BLaER1 (cell line): ENCODE measurements around the gene STX17.
"Not testable (repeated sequence)": the region's sequence is repeated elsewhere in the genome, so short reads cannot be mapped to it uniquely, and the experiment has no call there.

Experiments used
- H3K27ac ChIP-seq: shearing (Covaris generic); formaldehyde crosslinking; 2 replicates; pipeline ENCODE4 v1.8.1; 2022
- H3K27me3 ChIP-seq: shearing (Covaris generic); formaldehyde crosslinking; 2 replicates; pipeline ENCODE4 v1.8.1; 2022
- H3K36me3 ChIP-seq: shearing (Covaris generic); formaldehyde crosslinking; 2 replicates; pipeline ENCODE4 v1.8.1; 2022
- H3K4me1 ChIP-seq: shearing (Covaris generic); formaldehyde crosslinking; 2 replicates; pipeline ENCODE4 v1.8.1; 2022
- H3K4me2 ChIP-seq: shearing (Covaris generic); formaldehyde crosslinking; 2 replicates; pipeline ENCODE4 v1.8.1; 2022
- H3K4me3 ChIP-seq: shearing (Covaris generic); formaldehyde crosslinking; 2 replicates; pipeline ENCODE4 v1.8.1; 2022
- H3K9ac ChIP-seq: shearing (Covaris generic); formaldehyde crosslinking; 2 replicates; pipeline ENCODE4 v1.8.1; 2022
- H3K9me3 ChIP-seq: shearing (Covaris generic); formaldehyde crosslinking; 2 replicates; pipeline ENCODE4 v1.8.1; 2022
- H4K20me1 ChIP-seq: shearing (Covaris generic); formaldehyde crosslinking; 2 replicates; pipeline ENCODE4 v1.8.1; 2022
- Cebpa-rat ChIP-seq: shearing (Covaris generic); IDR thresholded peaks from 2 replicates; pipeline ENCODE4 v1.8.1; 2022

STX17 gene

DNA sequence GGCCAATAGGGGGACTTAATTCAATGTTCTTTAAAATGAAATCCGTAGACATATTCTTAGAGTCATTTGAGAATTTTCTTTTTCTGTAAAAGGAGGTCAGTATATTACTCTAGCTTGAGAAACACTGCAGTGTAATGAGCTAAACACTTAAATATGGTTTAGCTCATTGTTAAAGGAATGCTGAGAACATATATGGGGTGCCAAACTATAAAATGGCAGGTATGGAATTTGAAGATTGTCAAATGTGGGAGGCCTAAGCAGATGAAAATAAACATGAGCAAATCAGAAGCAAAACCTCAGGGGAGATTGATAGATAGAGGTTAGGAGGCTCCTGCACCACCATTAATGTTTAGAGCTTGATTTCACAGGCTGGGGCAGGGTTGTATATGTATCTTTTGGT, 57.9 kb downstream of the STX17 start:
- H3K4me1 ChIP-seq = no peaks in the 10 kb centered on the region
- H3K4me3 ChIP-seq = no peak overlapping the region
- H3K27ac ChIP-seq = no peak overlapping the region
- H3K27me3 ChIP-seq = no peaks in the 10 kb centered on the region
- no peaks in the 10 kb centered on the region for H3K9me3 ChIP-seq
- H3K36me3 ChIP-seq = peaks cover 44% of the 10 kb centered on the region
- H4K20me1 ChIP-seq = no peaks in the 10 kb centered on the region
- TF ChIP-seq Cebpa-rat = no peak
- H3K4me2 ChIP-seq = no peak overlapping the region
- no peak overlapping the region for H3K9ac ChIP-seq

DNA sequence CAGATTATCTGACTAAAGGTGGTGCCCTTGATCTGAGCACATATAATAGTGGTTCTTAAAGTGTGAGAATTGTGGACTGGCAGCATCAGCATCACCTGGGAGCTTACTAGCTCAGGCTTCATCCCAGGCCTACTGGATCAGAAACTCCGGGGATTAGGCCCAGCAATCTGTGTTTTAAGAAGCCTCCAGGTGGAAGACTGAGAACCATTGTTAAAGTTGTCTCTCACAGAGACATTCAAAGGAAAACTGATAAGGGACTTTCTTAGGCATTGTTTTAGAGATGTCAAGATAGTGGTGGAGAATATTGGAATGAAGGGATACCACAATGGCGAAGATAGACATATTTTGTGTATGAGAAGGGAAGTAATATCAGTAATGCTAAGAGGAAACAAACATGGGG, 59.5 kb downstream of the STX17 start:
- Histone ChIP-seq H3K4me2 (no peak overlapping the region), H3K9me3 (no peaks in the 10 kb centered on the region), H3K4me1 (no peaks in the 10 kb centered on the region), H4K20me1 (no peaks in the 10 kb centered on the region), H3K4me3 (no peak overlapping the region), H3K36me3 (peaks cover 45% of the 10 kb centered on the region), H3K27ac (no peak overlapping the region), H3K27me3 (no peaks in the 10 kb centered on the region), H3K9ac (no peak overlapping the region)
- no peak for TF ChIP-seq Cebpa-rat

DNA sequence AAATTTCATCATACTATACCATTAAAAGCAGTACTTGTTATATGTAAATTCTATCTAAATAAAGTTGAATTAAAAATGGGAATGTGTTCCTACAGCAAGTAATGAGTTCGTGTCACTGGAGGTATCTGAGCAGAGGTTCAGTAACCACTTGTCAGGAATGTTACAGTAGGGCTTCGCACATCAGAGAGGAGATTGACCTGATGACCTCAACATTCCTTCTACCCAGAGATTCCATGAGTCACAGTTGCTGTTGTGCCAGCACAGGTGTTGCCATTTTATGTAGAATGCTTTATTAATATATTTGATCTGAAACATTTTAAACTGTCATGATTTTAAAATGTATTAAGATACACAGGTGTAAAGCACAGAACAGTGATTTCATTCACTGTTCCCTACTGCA, 60.3 kb downstream of the STX17 start:
- no peaks in the 10 kb centered on the region for H4K20me1 ChIP-seq
- H3K9ac ChIP-seq = no peak overlapping the region
- H3K4me2 ChIP-seq = no peak overlapping the region
- peaks cover 38% of the 10 kb centered on the region for H3K36me3 ChIP-seq
- no peak for TF ChIP-seq Cebpa-rat
- no peak overlapping the region for H3K27ac ChIP-seq
- H3K27me3 ChIP-seq = no peaks in the 10 kb centered on the region
- H3K4me1 ChIP-seq = no peaks in the 10 kb centered on the region
- no peak overlapping the region for H3K4me3 ChIP-seq
- no peaks in the 10 kb centered on the region for H3K9me3 ChIP-seq

DNA sequence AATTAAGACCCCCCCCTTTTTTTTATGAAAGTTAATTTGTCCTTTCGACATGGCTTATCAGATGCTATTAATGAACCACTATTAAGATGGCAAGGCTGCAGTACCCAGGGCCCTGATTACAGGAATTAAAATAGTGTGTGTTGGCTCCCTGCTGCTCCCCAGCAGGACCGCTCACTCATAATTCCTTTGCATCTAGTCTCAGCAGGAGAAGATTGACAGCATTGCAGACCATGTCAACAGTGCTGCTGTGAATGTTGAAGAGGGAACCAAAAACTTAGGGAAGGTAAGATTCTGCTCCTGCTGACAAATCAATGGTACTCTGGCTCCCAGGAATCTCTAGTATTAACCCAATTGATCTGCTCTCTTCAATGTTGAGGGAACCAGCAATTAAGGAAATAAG, 61.0 kb downstream of the STX17 start:
- Histone ChIP-seq H3K9me3 (no peaks in the 10 kb centered on the region), H4K20me1 (no peaks in the 10 kb centered on the region), H3K4me2 (no peak overlapping the region)

DNA sequence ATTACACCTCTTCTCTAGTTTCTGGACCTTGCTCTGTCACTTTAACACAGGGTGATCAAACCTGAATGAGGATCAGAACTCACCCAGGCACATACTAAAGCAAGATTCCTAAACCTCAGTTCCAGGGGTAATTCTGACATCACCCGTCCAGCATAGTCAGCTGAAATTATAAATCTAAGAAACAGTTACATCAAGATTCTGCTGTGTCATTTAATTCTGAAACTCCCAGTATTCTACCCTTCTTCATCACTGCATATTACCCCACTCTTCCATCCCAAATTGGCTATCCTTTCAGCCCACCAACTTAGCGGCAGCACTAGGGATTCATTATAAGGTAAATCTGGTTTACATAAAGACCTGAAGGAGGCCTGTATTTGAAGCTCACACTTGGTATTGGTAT, 64.0 kb downstream of the STX17 start:
- Histone ChIP-seq H3K9ac (no peak overlapping the region), H3K27me3 (no peaks in the 10 kb centered on the region), H3K4me1 (no peaks in the 10 kb centered on the region), H4K20me1 (no peaks in the 10 kb centered on the region), H3K27ac (no peak overlapping the region), H3K9me3 (no peaks in the 10 kb centered on the region), H3K4me2 (no peak overlapping the region), H3K4me3 (no peak overlapping the region), H3K36me3 (peaks cover 35% of the 10 kb centered on the region)
- no peak for TF ChIP-seq Cebpa-rat

More for the DNA sequence above, 61.0 kb downstream of the STX17 start:
- Histone ChIP-seq H3K36me3 (peaks cover 35% of the 10 kb centered on the region), H3K9ac (no peak overlapping the region), H3K4me3 (no peak overlapping the region), H3K4me1 (no peaks in the 10 kb centered on the region), H3K27ac (no peak overlapping the region), H3K27me3 (no peaks in the 10 kb centered on the region)
- no peak for TF ChIP-seq Cebpa-rat

DNA sequence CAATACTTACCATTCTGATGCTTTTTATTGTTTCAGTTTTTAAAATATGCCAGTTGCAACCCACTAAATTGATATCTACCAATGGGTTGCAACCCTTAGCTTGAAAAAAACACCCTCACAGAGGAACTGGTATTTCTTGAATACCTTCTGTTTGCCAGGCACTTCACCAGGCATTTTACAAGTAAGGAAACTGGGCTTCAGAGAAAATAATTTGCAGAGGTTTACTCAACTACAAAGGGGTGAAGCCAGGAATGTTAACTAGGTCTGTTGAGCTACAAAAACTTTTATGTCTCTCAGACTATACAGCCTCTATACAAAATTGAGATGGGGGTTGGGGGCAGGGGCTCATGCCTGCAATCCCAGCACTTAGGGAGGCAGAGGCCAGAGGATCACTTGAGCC, 65.0 kb downstream of the STX17 start:
- H3K4me3 ChIP-seq = no peak overlapping the region
- no peak overlapping the region for H3K4me2 ChIP-seq
- no peak overlapping the region for H3K27ac ChIP-seq
- TF ChIP-seq Cebpa-rat = no peak
- no peaks in the 10 kb centered on the region for H4K20me1 ChIP-seq
- H3K9me3 ChIP-seq = no peaks in the 10 kb centered on the region
- no peak overlapping the region for H3K9ac ChIP-seq
- no peaks in the 10 kb centered on the region for H3K27me3 ChIP-seq
- peaks cover 35% of the 10 kb centered on the region for H3K36me3 ChIP-seq
- no peaks in the 10 kb centered on the region for H3K4me1 ChIP-seq

DNA sequence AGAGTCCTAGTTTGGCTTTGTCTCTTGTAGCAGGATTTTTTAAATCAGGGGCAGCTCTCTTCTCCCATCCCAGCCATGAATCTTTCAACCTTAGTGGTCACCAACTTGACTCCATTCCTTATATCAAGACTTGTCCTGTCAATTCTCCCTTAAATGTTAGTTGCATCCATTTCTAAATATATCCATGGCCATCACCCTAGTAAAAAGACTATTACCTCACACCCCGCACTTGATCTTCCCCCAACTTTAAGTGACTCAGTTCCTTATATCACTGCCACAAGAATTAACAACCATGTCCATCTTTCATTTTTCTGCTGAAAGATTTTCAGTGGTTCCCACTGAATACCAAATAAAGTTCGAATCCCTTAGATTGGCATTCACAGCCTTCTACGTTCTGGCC, 67.0 kb downstream of the STX17 start:
- Histone ChIP-seq H3K9ac (no peak overlapping the region), H3K4me1 (no peaks in the 10 kb centered on the region), H3K4me2 (no peak overlapping the region), H3K4me3 (no peak overlapping the region), H4K20me1 (no peaks in the 10 kb centered on the region), H3K36me3 (peaks cover 37% of the 10 kb centered on the region), H3K9me3 (no peaks in the 10 kb centered on the region), H3K27ac (no peak overlapping the region), H3K27me3 (no peaks in the 10 kb centered on the region)
- no peak for TF ChIP-seq Cebpa-rat

DNA sequence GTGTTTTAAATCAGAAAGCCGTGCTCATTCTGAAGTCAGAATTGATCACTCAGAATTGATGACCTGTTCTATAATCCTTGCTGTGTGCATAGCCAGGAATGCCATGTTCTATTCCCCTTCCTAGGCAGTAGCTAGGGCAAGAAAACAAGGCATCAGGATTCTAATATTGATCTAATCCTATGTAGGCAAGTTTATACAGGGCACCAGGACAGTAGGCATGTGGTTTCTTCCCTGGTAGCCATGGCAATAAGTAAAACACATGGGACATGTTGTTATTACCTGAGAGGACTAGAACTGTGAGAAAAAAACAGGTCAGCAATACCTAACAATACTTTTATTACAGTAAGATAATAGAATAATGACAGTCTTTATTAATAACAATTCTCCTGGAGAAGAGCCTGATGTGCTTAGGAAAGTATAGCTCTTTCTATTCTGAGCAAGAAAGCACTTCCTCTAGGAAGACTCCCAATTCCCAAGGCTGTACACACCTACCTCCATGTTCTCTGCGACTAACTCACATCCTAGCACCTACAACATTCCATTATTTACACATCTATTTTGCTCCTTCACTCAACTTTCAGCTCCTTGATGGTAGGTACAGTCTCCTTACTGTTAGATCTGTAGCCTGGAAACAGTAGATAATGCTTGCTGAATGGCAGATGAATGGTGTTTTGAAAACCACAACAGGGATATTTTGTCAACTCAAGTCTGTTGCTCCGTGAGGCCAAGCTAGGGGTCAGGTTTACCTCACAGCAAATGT, 70.8 kb downstream of the STX17 start:
- TF ChIP-seq Cebpa-rat = no peak
- no peak overlapping the region for H3K4me2 ChIP-seq
- peaks cover 13% of the 10 kb centered on the region for H3K36me3 ChIP-seq

DNA sequence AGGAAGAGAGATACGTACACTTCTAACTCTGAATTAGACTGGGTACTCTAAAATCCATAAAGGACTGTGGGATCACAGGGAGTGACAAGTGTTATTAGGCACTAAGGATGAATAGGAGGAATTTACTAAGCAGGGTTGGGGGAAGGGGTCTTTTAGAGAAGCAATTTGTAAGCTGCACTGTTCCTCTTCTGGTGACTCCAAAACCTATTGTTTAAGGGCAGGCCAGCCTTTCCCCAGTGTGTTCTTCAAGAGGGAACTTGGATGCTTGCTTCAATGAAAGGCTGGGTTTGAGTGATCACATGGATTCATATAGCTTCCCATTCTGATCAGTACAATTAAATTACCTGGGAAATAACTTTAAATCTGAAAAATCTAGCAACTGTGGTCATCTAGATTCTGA, 71.8 kb downstream of the STX17 start:
- Histone ChIP-seq H3K4me3 (no peak overlapping the region), H3K4me1 (no peaks in the 10 kb centered on the region), H3K27me3 (no peaks in the 10 kb centered on the region), H4K20me1 (no peaks in the 10 kb centered on the region), H3K9ac (no peak overlapping the region), H3K36me3 (peaks cover 23% of the 10 kb centered on the region), H3K4me2 (no peak overlapping the region), H3K9me3 (no peaks in the 10 kb centered on the region), H3K27ac (no peak overlapping the region)
- no peak for TF ChIP-seq Cebpa-rat

More for the DNA sequence above, 70.8 kb downstream of the STX17 start:
- Histone ChIP-seq H4K20me1 (no peaks in the 10 kb centered on the region), H3K4me1 (no peaks in the 10 kb centered on the region), H3K9ac (no peak overlapping the region), H3K27me3 (no peaks in the 10 kb centered on the region), H3K4me3 (no peak overlapping the region), H3K27ac (no peak overlapping the region), H3K9me3 (no peaks in the 10 kb centered on the region)

DNA sequence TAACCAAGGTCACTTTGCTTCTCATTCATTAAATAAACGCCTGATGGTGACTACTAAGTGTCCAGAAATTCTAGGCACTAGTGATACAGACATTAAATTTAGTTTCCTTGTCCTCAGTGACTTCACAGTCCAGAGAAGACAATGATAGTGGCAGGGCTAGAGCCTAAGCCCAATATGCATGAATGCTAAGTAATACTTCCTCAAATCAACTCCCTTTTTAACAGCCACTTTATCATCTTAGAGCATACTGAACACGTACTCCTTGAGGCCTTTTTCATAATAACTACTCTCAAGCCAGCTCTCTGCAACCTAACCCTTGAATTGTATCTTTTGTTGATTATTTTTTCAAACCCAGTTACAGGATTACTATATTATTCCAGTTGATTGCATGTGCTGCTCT, 74.1 kb downstream of the STX17 start:
- Histone ChIP-seq H3K9me3 (no peaks in the 10 kb centered on the region), H3K27me3 (no peaks in the 10 kb centered on the region), H4K20me1 (no peaks in the 10 kb centered on the region), H3K4me3 (no peak overlapping the region), H3K36me3 (peaks cover 26% of the 10 kb centered on the region), H3K27ac (no peak overlapping the region), H3K9ac (no peak overlapping the region), H3K4me2 (no peak overlapping the region), H3K4me1 (no peaks in the 10 kb centered on the region)
- TF ChIP-seq Cebpa-rat = no peak

DNA sequence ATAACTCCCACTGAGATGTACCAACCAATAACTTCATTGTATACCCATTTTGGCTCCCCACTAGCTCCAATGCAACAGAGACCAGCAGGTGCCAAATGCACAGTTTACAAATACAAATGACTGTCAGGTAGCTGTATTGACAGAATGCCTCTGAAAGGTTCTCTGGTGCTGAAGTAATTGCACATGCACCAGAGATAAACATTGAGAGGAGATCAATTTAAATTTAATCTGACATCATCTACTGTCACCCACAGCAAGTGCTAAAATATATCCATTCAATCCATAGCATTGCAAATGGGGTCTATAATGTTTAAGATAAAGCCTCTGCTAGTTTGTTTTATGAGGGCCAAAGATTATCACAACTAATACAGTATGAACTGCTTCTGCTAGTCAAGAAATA, 80.2 kb downstream of the STX17 start:
- Histone ChIP-seq H3K9ac (no peak overlapping the region), H3K4me2 (no peak overlapping the region), H3K27me3 (no peaks in the 10 kb centered on the region), H3K36me3 (peaks cover 31% of the 10 kb centered on the region), H3K4me1 (no peaks in the 10 kb centered on the region), H4K20me1 (no peaks in the 10 kb centered on the region), H3K27ac (no peak overlapping the region), H3K4me3 (no peak overlapping the region), H3K9me3 (peaks cover 28% of the 10 kb centered on the region)
- TF ChIP-seq Cebpa-rat = no peak

DNA sequence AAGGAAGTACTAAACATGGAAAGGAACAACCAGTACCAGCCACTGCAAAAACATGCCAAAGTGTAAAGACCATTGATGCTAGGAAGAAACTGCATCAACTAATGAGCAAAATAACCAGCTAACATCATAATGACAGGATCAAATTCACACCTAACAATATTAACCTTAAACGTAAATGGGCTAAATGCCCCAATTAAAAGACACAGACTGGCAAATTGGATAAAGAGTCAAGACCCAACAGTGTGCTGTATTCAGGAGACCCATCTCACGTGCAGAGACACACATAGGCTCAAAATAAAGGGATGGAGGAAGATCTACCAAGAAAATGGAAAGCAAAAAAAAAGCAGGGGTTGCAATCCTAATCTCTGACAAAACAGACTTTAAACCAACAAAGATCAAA, 84.1 kb downstream of the STX17 start:
- H4K20me1 ChIP-seq, H3K4me2 ChIP-seq, H3K4me1 ChIP-seq, H3K27ac ChIP-seq, H3K4me3 ChIP-seq, H3K27me3 ChIP-seq, H3K9ac ChIP-seq: not testable (repeated sequence)
- H3K9me3 ChIP-seq = peaks cover 37% of the 10 kb centered on the region
- peaks cover 24% of the 10 kb centered on the region for H3K36me3 ChIP-seq
